ENCODE data around the gene ZNF444. TPM values are rescaled to one million over a fixed set of nuclear protein-coding genes. Genes with fewer than 3 reads are reported as not detected.
"Not testable (repeated sequence)": the region's sequence is repeated elsewhere in the genome, so short reads cannot be mapped to it uniquely, and the experiment has no call there.

The ZNF444 gene
- total and polyA plus RNA-seq, 4 donors: 6.1 to 30.4 (median 21.0) TPM

GRCh38 chr19:56096665-56097064, 44.4 kb upstream of the ZNF444 start:
- Histone ChIP-seq H3K36me3 (ENCODE audit: control insufficient read depth in 4 of 4, insufficient read depth in 3 of 4, low read depth in 1 of 4, low read length in 3 of 4) (peaks cover 12 to 30% (median 15%) of the 10 kb centered on the region in 4 donors), H3K9me3 (ENCODE audit: control insufficient read depth in 4 of 4, low read length in 3 of 4) (no peaks in the 10 kb centered on the region), H3K4me3 (ENCODE audit: low read depth in 1 of 3, low read length in 3 of 3) (no peak overlapping the region), H3K27ac (ENCODE audit: low read depth in 1 of 2, low read length in 2 of 2) (no peak overlapping the region), H3K9ac (ENCODE audit: low read depth in 1 of 2, low read length in 2 of 2) (no peak overlapping the region), H3K4me1 (ENCODE audit: control insufficient read depth in 4 of 4, insufficient read depth in 4 of 4, low read length in 3 of 4) (peaks cover 0 to 2% (median 0%) of the 10 kb centered on the region in 4 donors), H3K27me3 (ENCODE audit: control insufficient read depth in 4 of 4, insufficient read depth in 4 of 4, low read length in 3 of 4) (no peaks in the 10 kb centered on the region)
- TF ChIP-seq NR2F2 (IDR thresholded peaks at IDR 0.05): no peak
- TF ChIP-seq ATF3 (IDR thresholded peaks at IDR 0.05): no peak
- TF ChIP-seq YY1 (IDR thresholded peaks at IDR 0.05): no peak
- no peak for TF ChIP-seq HNF4G (IDR thresholded peaks at IDR 0.05)
- TF ChIP-seq FOXA1 (IDR thresholded peaks at IDR 0.05): no peak
- TF ChIP-seq JUND (IDR thresholded peaks at IDR 0.05): no peak
- no peak for TF ChIP-seq REST (IDR thresholded peaks at IDR 0.05)
- no peak for DNase-seq (ENCODE audit: low spot score)
- 84% methylated on average over 13 of the region's 13 CpGs for WGBS

GRCh38 chr19:56097306-56097705, 43.8 kb upstream of the ZNF444 start:
- Histone ChIP-seq H3K27ac (ENCODE audit: low read depth in 1 of 2, low read length in 2 of 2) (no peak overlapping the region), H3K36me3 (ENCODE audit: control insufficient read depth in 4 of 4, insufficient read depth in 3 of 4, low read depth in 1 of 4, low read length in 3 of 4) (peaks cover 12 to 37% (median 18%) of the 10 kb centered on the region in 4 donors)

GRCh38 chr19:56097776-56098175, 43.3 kb upstream of the ZNF444 start:
- H3K9ac ChIP-seq (ENCODE audit: low read depth in 1 of 2, low read length in 2 of 2): no peak overlapping the region
- no peaks in the 10 kb centered on the region for H3K9me3 ChIP-seq (ENCODE audit: control insufficient read depth in 4 of 4, low read length in 3 of 4)
- no peak for TF ChIP-seq ATF3 (IDR thresholded peaks at IDR 0.05)
- no peak for TF ChIP-seq CTCF (IDR thresholded peaks at IDR 0.05; ENCODE audit: low read depth, low read length, missing input control)
- TF ChIP-seq MAX (IDR thresholded peaks at IDR 0.05): no peak
- TF ChIP-seq RAD21 (IDR thresholded peaks at IDR 0.05): no peak
- H3K36me3 ChIP-seq (ENCODE audit: control insufficient read depth in 4 of 4, insufficient read depth in 3 of 4, low read depth in 1 of 4, low read length in 3 of 4): peaks cover 12 to 40% (median 18%) of the 10 kb centered on the region in 4 donors
- no peak overlapping the region for H3K27ac ChIP-seq (ENCODE audit: low read depth in 1 of 2, low read length in 2 of 2)
- DNase-seq (ENCODE audit: low spot score): no peak
- 96% methylated on average over 7 of the region's 7 CpGs for WGBS
- H3K4me1 ChIP-seq (ENCODE audit: control insufficient read depth in 4 of 4, insufficient read depth in 4 of 4, low read length in 3 of 4): peaks cover 0 to 2% (median 0%) of the 10 kb centered on the region in 4 donors
- H3K27me3 ChIP-seq (ENCODE audit: control insufficient read depth in 4 of 4, insufficient read depth in 4 of 4, low read length in 3 of 4): no peaks in the 10 kb centered on the region
- no peak overlapping the region for H3K4me3 ChIP-seq (ENCODE audit: low read depth in 1 of 3, low read length in 3 of 3)

More at GRCh38 chr19:56097306-56097705, 43.8 kb upstream of the ZNF444 start:
- WGBS: 86% methylated on average over 23 of the region's 23 CpGs
- Histone ChIP-seq H3K27me3 (ENCODE audit: control insufficient read depth in 4 of 4, insufficient read depth in 4 of 4, low read length in 3 of 4) (no peaks in the 10 kb centered on the region), H3K4me3 (ENCODE audit: low read depth in 1 of 3, low read length in 3 of 3) (no peak overlapping the region), H3K9me3 (ENCODE audit: control insufficient read depth in 4 of 4, low read length in 3 of 4) (no peaks in the 10 kb centered on the region), H3K9ac (ENCODE audit: low read depth in 1 of 2, low read length in 2 of 2) (no peak overlapping the region), H3K4me1 (ENCODE audit: control insufficient read depth in 4 of 4, insufficient read depth in 4 of 4, low read length in 3 of 4) (peaks cover 0 to 2% (median 0%) of the 10 kb centered on the region in 4 donors)
- TF ChIP-seq YY1 (IDR thresholded peaks at IDR 0.05): no peak
- TF ChIP-seq RXRA (IDR thresholded peaks at IDR 0.05): no peak
- TF ChIP-seq JUND (IDR thresholded peaks at IDR 0.05): no peak
- no peak for TF ChIP-seq TAF1 (conservative IDR thresholded peaks at IDR 0.05)
- DNase-seq (ENCODE audit: low spot score): no peak

GRCh38 chr19:56098237-56098636, 42.9 kb upstream of the ZNF444 start:
- H3K9ac ChIP-seq (ENCODE audit: low read depth in 1 of 2, low read length in 2 of 2); H3K4me1 ChIP-seq (ENCODE audit: control insufficient read depth in 4 of 4, insufficient read depth in 4 of 4, low read length in 3 of 4); H3K9me3 ChIP-seq (ENCODE audit: control insufficient read depth in 4 of 4, low read length in 3 of 4); H3K27me3 ChIP-seq (ENCODE audit: control insufficient read depth in 4 of 4, insufficient read depth in 4 of 4, low read length in 3 of 4); DNase-seq (ENCODE audit: low spot score); H3K27ac ChIP-seq (ENCODE audit: low read depth in 1 of 2, low read length in 2 of 2); H3K4me3 ChIP-seq (ENCODE audit: low read depth in 1 of 3, low read length in 3 of 3): not testable (repeated sequence)
- 97% methylated on average over 21 of the region's 21 CpGs for WGBS
- peaks cover 12 to 40% (median 18%) of the 10 kb centered on the region in 4 donors for H3K36me3 ChIP-seq (ENCODE audit: control insufficient read depth in 4 of 4, insufficient read depth in 3 of 4, low read depth in 1 of 4, low read length in 3 of 4)
